Stimulated activated naive CD8-positive, alpha-beta T cell treated with anti-CD3 and anti-CD28 coated beads, Interleukin-15, Interleukin-2, amounts not matched to agents 100 U/mL and 50 U/mL, for 24 hours (primary cell): Measurements from ENCODE around the gene ACTR6.
"Not testable (repeated sequence)": the region's sequence is repeated elsewhere in the genome, so short reads cannot be mapped to it uniquely, and the experiment has no call there.

Experiments
- ATAC-seq: fragments of 150-1000 bp; cut with Tn5 transposase; one replicate; pipeline ENCODE4 v1.10.0; 2021
- DNase-seq: peaks from one replicate; pipeline ENCODE4 v3.0.0; 2021

The ACTR6 gene

GRCh38 chr12:100219328-100220109 lies 18.9 kb downstream of the ACTR6 start:
- ATAC-seq (no peak), DNase-seq (no peak)

GRCh38 chr12:100221523-100221922 lies 20.9 kb downstream of the ACTR6 start:
- DNase-seq (no peak), ATAC-seq (no peak)

GRCh38 chr12:100222173-100222572 lies 21.6 kb downstream of the ACTR6 start:
- DNase-seq, ATAC-seq: not testable (repeated sequence)

- ATAC-seq (no peak), DNase-seq (no peak)
These were observed 24.9 kb downstream of the ACTR6 start for GRCh38 chr12:100225491-100225890.

- DNase-seq: no peak
- ATAC-seq: no peak
These were observed 28.5 kb downstream of the ACTR6 start for GRCh38 chr12:100229036-100229635.

GRCh38 chr12:100229876-100230275 lies 29.3 kb downstream of the ACTR6 start:
- no peak for ATAC-seq
- DNase-seq: no peak

- ATAC-seq, DNase-seq: not testable (repeated sequence)
These were observed 31.3 kb downstream of the ACTR6 start for GRCh38 chr12:100231873-100232272.

GRCh38 chr12:100234166-100234565 lies 33.6 kb downstream of the ACTR6 start:
- ATAC-seq (no peak), DNase-seq (no peak)

- DNase-seq (no peak), ATAC-seq (no peak)
These were observed 34.1 kb downstream of the ACTR6 start for GRCh38 chr12:100234591-100235304.

GRCh38 chr12:100238801-100239200 lies 38.2 kb downstream of the ACTR6 start:
- ATAC-seq (no peak), DNase-seq (no peak)

GRCh38 chr12:100239589-100239988 lies 39.0 kb downstream of the ACTR6 start:
- ATAC-seq: no peak
- DNase-seq: no peak

GRCh38 chr12:100243137-100243536 lies 42.5 kb downstream of the ACTR6 start:
- no peak for ATAC-seq

GRCh38 chr12:100247765-100248164 lies 47.1 kb downstream of the ACTR6 start:
- ATAC-seq: no peak
- no peak for DNase-seq

More at GRCh38 chr12:100243137-100243536, 42.5 kb downstream of the ACTR6 start:
- no peak for DNase-seq

GRCh38 chr12:100248886-100249285 lies 48.3 kb downstream of the ACTR6 start:
- no peak for DNase-seq

GRCh38 chr12:100249941-100250340 lies 49.3 kb downstream of the ACTR6 start:
- DNase-seq (no peak), ATAC-seq (no peak)

More at GRCh38 chr12:100248886-100249285, 48.3 kb downstream of the ACTR6 start:
- no peak for ATAC-seq

- DNase-seq (no peak), ATAC-seq (no peak)
These were observed 51.3 kb downstream of the ACTR6 start for GRCh38 chr12:100251917-100252316.

- ATAC-seq (no peak), DNase-seq (no peak)
These were observed 52.8 kb downstream of the ACTR6 start for GRCh38 chr12:100253437-100253836.

- no peak for ATAC-seq
- no peak for DNase-seq
These were observed 54.3 kb downstream of the ACTR6 start for GRCh38 chr12:100254876-100255275.

GRCh38 chr12:100258127-100258526 lies 57.5 kb downstream of the ACTR6 start:
- no peak for ATAC-seq
- no peak for DNase-seq

GRCh38 chr12:100263131-100263530 lies 62.5 kb downstream of the ACTR6 start:
- DNase-seq: no peak
- ATAC-seq: no peak

GRCh38 chr12:100265107-100265506 lies 64.5 kb downstream of the ACTR6 start:
- ATAC-seq, DNase-seq: not testable (repeated sequence)

- DNase-seq: no peak
- no peak for ATAC-seq
These were observed 65.3 kb downstream of the ACTR6 start for GRCh38 chr12:100265732-100266584.
